Trophoblast cell (in vitro differentiated cells and primary cell): Measurements from ENCODE around the gene NPLOC4.

ENCODE experiments used
- DNase-seq, 2 donors: peaks; one replicate each; pipeline ENCODE4 v3.0.0-alpha.2; 2016
- H2AFZ ChIP-seq: 2 replicates; pipeline ENCODE4 v1.6.1; 2013; ENCODE audit warnings: low read length, moderate library complexity, mild to moderate bottlenecking; ENCODE audit not compliant: insufficient read depth, poor library complexity
- H2AK5ac ChIP-seq: 2 replicates; pipeline ENCODE4 v1.6.1; 2013; ENCODE audit warnings: mild to moderate bottlenecking, low read length
- H2BK120ac ChIP-seq: 2 replicates; pipeline ENCODE4 v1.6.1; 2013; ENCODE audit warnings: low read length, mild to moderate bottlenecking, moderate library complexity; ENCODE audit not compliant: insufficient read depth, poor library complexity
- H2BK12ac ChIP-seq: 2 replicates; pipeline ENCODE4 v1.6.1; 2013; ENCODE audit warnings: mild to moderate bottlenecking, low read length, moderate library complexity
- H2BK5ac ChIP-seq: 2 replicates; pipeline ENCODE4 v1.6.1; 2013; ENCODE audit warnings: low read length, low read depth, moderate library complexity, mild to moderate bottlenecking; ENCODE audit not compliant: poor library complexity
- H3K14ac ChIP-seq: 2 replicates; pipeline ENCODE4 v1.6.1; 2013; ENCODE audit warnings: mild to moderate bottlenecking, low read length
- H3K18ac ChIP-seq: 2 replicates; pipeline ENCODE4 v1.6.1; 2013; ENCODE audit warnings: mild to moderate bottlenecking, low read length
- H3K23ac ChIP-seq: 2 replicates; pipeline ENCODE4 v1.6.1; 2013; ENCODE audit warnings: low read length
- H3K27ac ChIP-seq: 2 replicates; pipeline ENCODE4 v1.5.1; 2013; ENCODE audit warnings: low read depth, mild to moderate bottlenecking, inconsistent platforms, low read length, moderate library complexity
- H3K27me3 ChIP-seq: 2 replicates; pipeline ENCODE4 v1.6.1; 2013; ENCODE audit warnings: inconsistent platforms, mild to moderate bottlenecking, low read length, moderate library complexity; ENCODE audit not compliant: insufficient read depth
- H3K36me3 ChIP-seq, 2 experiments: 1 replicate in 1 of 2; 2 replicates in 1 of 2; pipeline ENCODE4 v1.6.1; 2013; ENCODE audit warnings: low read length in 2 of 2, mild to moderate bottlenecking in 2 of 2, moderate library complexity in 1 of 2; ENCODE audit not compliant: insufficient read depth in 2 of 2, control insufficient read depth in 1 of 2
- H3K4ac ChIP-seq: 2 replicates; pipeline ENCODE4 v1.6.1; 2013; ENCODE audit warnings: low read depth, mild to moderate bottlenecking, low read length, moderate library complexity
- H3K4me1 ChIP-seq, 2 experiments: 1 replicate in 1 of 2; 2 replicates in 1 of 2; pipeline ENCODE4 v1.6.1; 2013; ENCODE audit warnings: low read length in 2 of 2, mild to moderate bottlenecking in 2 of 2, moderate library complexity in 1 of 2; ENCODE audit not compliant: insufficient read depth in 2 of 2, control insufficient read depth in 1 of 2
- H3K4me2 ChIP-seq: 2 replicates; pipeline ENCODE4 v1.6.1; 2013; ENCODE audit warnings: inconsistent platforms, mild to moderate bottlenecking, low read length, moderate library complexity
- H3K4me3 ChIP-seq: 2 replicates; pipeline ENCODE4 v1.5.1; 2013; ENCODE audit warnings: mild to moderate bottlenecking, low read depth, low read length, inconsistent platforms
- H3K79me1 ChIP-seq: one replicate; pipeline ENCODE4 v1.6.1; 2013; ENCODE audit warnings: low read length
- H3K79me2 ChIP-seq: 2 replicates; pipeline ENCODE4 v1.6.1; 2013; ENCODE audit warnings: low read length, mild to moderate bottlenecking; ENCODE audit not compliant: control insufficient read depth, insufficient read depth, poor library complexity
- H3K9ac ChIP-seq: 2 replicates; pipeline ENCODE4 v1.6.1; 2013; ENCODE audit warnings: mild to moderate bottlenecking, low read length
- H3K9me3 ChIP-seq: 2 replicates; pipeline ENCODE4 v1.6.1; 2013; ENCODE audit warnings: low read depth, mild to moderate bottlenecking, control low read depth, inconsistent platforms, low read length; ENCODE audit not compliant: insufficient read depth
- H4K12ac ChIP-seq: 2 replicates; pipeline ENCODE4 v1.6.1; 2013; ENCODE audit warnings: low read depth, mild to moderate bottlenecking, low read length, moderate library complexity
- H4K8ac ChIP-seq: 2 replicates; pipeline ENCODE4 v1.6.1; 2013; ENCODE audit warnings: low read depth, mild to moderate bottlenecking, low read length, moderate library complexity
- H4K91ac ChIP-seq: one replicate; pipeline ENCODE4 v1.6.1; 2013; ENCODE audit warnings: low read depth, mild to moderate bottlenecking, low read length, moderate library complexity
- WGBS: extraction: QIAGEN DNeasy Blood & Tissue Kit; methylation state at CpG from one replicate; pipeline ENCODE4 v1.1.7; 2013; ENCODE audit warnings: missing lambda C conversion rate; ENCODE audit not compliant: insufficient read length, insufficient coverage; ENCODE audit errors: extremely low coverage; 5-methylcytosine and 5-hydroxymethylcytosine counted together

NPLOC4 gene

DNA sequence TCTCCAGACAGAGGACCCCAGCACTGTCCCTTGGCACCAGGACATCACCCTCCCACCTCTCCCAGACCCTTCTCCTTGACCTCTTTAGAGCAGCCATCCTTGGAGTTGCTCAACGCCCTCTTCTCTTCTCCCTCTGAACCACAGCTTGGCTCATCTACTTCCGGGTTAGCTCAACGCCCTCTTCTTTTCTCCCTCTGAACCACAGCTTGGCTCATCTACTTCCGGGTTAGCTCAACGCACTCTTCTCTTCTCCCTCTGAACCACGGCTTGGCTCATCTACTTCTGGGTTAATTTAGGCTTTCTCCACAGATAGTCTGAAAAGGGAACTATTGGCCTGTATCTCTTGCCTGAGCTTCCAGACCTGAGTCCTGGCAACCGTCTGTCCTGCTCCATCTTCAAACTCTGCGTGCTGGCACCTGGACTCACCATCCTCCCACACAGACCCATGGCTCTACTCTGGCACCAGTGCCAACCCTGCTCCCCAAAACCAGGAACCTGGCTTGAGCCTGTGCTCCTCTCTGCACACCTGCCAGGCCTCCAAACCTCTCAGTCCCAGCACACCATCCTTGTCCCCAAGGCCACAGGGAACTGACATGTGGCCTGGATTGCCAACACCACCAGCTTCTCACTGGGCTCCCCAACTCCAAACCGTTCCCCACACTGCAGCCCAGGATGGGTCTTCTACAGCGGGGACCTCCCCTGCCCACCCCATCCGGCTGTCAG, 59.5 kb downstream of the NPLOC4 start:
- Histone ChIP-seq H2BK5ac (peak overlapping the region; percentile 25), H3K4me2 (peak overlapping the region; percentile 8), H2BK120ac (peak overlapping the region; percentile 34), H3K23ac (no peak overlapping the region), H3K4ac (peak overlapping the region; percentile 15), H3K4me1 (peaks cover 27 to 44% of the 10 kb centered on the region in 2 experiments), H3K18ac (peak overlapping the region; percentile 74), H3K27me3 (no peaks in the 10 kb centered on the region), H3K27ac (peak overlapping the region; percentile 50), H3K14ac (peak overlapping the region; percentile 23), H3K36me3 (peaks cover 45 to 60% of the 10 kb centered on the region in 2 experiments), H3K9me3 (peaks cover 3% of the 10 kb centered on the region), H3K79me2 (peaks cover 5% of the 10 kb centered on the region), H2BK12ac (peak overlapping the region; percentile 55), H3K4me3 (no peak overlapping the region), H3K79me1 (peaks cover 12% of the 10 kb centered on the region), H3K9ac (no peak overlapping the region), H2AK5ac (peak overlapping the region; percentile 76), H4K8ac (peak overlapping the region; percentile 40), H2AFZ (no peak overlapping the region), H4K91ac (peak overlapping the region; percentile 81), H4K12ac (no peak overlapping the region)
- no CpG with 5 or more reads among the region's 11 CpGs for WGBS
- DNase-seq = no peak

DNA sequence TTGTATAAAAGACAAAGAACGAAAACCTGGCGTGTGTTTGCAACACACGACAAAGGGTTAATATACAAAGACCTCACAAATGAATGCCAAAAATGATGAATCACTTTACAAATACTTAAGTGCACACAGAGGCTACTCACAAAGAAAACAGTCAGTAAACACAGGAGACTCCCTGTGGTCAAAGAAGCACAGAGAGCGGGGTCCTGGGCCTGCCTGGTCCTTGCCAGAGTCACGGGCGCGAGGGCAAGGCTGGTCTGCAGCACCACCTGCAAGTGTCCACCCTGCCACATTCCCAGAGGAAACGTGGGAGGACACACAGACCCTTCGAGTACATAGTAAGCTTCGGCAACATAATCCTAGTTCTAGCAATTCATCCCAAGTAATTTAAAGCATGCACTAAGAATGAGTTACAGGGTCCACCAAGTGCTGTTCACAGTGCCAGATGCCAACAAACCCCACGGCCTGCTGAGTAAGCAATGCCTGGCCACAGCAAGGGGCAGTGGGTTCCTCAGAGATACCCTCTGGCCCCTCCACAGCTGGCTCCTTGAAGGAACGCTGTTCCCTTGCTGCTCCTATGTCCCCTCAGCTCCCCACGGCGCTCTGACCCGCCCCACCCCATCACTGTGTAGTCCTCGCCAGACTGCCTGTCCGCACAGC, 60.2 kb downstream of the NPLOC4 start:
- H3K9me3 ChIP-seq = peaks cover 3% of the 10 kb centered on the region
- H4K8ac ChIP-seq = peak overlapping the region; percentile 5
- peak overlapping the region; percentile 23 for H3K14ac ChIP-seq
- H2BK12ac ChIP-seq = peak overlapping the region; percentile 55
- no CpG with 5 or more reads among the region's 17 CpGs for WGBS
- peaks cover 41 to 57% of the 10 kb centered on the region in 2 experiments for H3K36me3 ChIP-seq
- peak overlapping the region; percentile 50 for H3K27ac ChIP-seq
- no peak overlapping the region for H4K12ac ChIP-seq
- peak overlapping the region; percentile 67 for H2AK5ac ChIP-seq
- H3K4me3 ChIP-seq = no peak overlapping the region
- no peak overlapping the region for H3K23ac ChIP-seq
- peak overlapping the region; percentile 74 for H3K18ac ChIP-seq
- peaks cover 27 to 44% of the 10 kb centered on the region in 2 experiments for H3K4me1 ChIP-seq
- no peak overlapping the region for H3K9ac ChIP-seq
- H3K27me3 ChIP-seq = no peaks in the 10 kb centered on the region
- peak overlapping the region; percentile 15 for H3K4me2 ChIP-seq
- DNase-seq = peak in 1 of 2 donors; percentile 55
- peak overlapping the region; percentile 9 for H2BK120ac ChIP-seq
- peaks cover 5% of the 10 kb centered on the region for H3K79me2 ChIP-seq
- peak overlapping the region; percentile 81 for H4K91ac ChIP-seq
- peak overlapping the region; percentile 4 for H3K4ac ChIP-seq
- peaks cover 12% of the 10 kb centered on the region for H3K79me1 ChIP-seq
- H2BK5ac ChIP-seq = peak overlapping the region; percentile 25
- no peak overlapping the region for H2AFZ ChIP-seq

- H3K27me3 ChIP-seq = no peaks in the 10 kb centered on the region
- H3K79me1 ChIP-seq = peaks cover 12% of the 10 kb centered on the region
- H3K4ac ChIP-seq = no peak overlapping the region
- peaks cover 5% of the 10 kb centered on the region for H3K79me2 ChIP-seq
- H2BK12ac ChIP-seq = no peak overlapping the region
- H4K91ac ChIP-seq = no peak overlapping the region
- WGBS = no CpG with 5 or more reads among the region's 3 CpGs
- H3K14ac ChIP-seq = no peak overlapping the region
- no peak overlapping the region for H2AK5ac ChIP-seq
- no peak overlapping the region for H4K12ac ChIP-seq
- H3K18ac ChIP-seq = no peak overlapping the region
- H3K4me2 ChIP-seq = no peak overlapping the region
- no peak for DNase-seq
- no peak overlapping the region for H4K8ac ChIP-seq
- H2BK120ac ChIP-seq = no peak overlapping the region
- H2AFZ ChIP-seq = no peak overlapping the region
- H3K9me3 ChIP-seq = peaks cover 3% of the 10 kb centered on the region
- H2BK5ac ChIP-seq = no peak overlapping the region
- H3K27ac ChIP-seq = no peak overlapping the region
- no peak overlapping the region for H3K23ac ChIP-seq
- peaks cover 27 to 44% of the 10 kb centered on the region in 2 experiments for H3K4me1 ChIP-seq
- peaks cover 45 to 59% of the 10 kb centered on the region in 2 experiments for H3K36me3 ChIP-seq
- H3K4me3 ChIP-seq = no peak overlapping the region
- H3K9ac ChIP-seq = no peak overlapping the region
Observed at GRCh38 chr17:81575836-81576235, 61.1 kb downstream of the NPLOC4 start.

- H4K91ac ChIP-seq = no peak overlapping the region
- H3K36me3 ChIP-seq = peaks cover 46 to 63% of the 10 kb centered on the region in 2 experiments
- no peak overlapping the region for H3K4ac ChIP-seq
- H2BK120ac ChIP-seq = no peak overlapping the region
- H3K9me3 ChIP-seq = peaks cover 3% of the 10 kb centered on the region
- no peak for DNase-seq
- no peak overlapping the region for H3K23ac ChIP-seq
- H2BK12ac ChIP-seq = no peak overlapping the region
- H2AK5ac ChIP-seq = no peak overlapping the region
- no peak overlapping the region for H3K14ac ChIP-seq
- H3K79me1 ChIP-seq = peaks cover 12% of the 10 kb centered on the region
- no peak overlapping the region for H4K8ac ChIP-seq
- H2AFZ ChIP-seq = no peak overlapping the region
- H4K12ac ChIP-seq = no peak overlapping the region
- no peak overlapping the region for H3K27ac ChIP-seq
- no peaks in the 10 kb centered on the region for H3K27me3 ChIP-seq
- no peak overlapping the region for H3K4me3 ChIP-seq
- WGBS = no CpG with 5 or more reads among the region's 8 CpGs
- peaks cover 5% of the 10 kb centered on the region for H3K79me2 ChIP-seq
- H3K18ac ChIP-seq = no peak overlapping the region
- H3K4me1 ChIP-seq = peaks cover 27 to 38% of the 10 kb centered on the region in 2 experiments
- no peak overlapping the region for H3K4me2 ChIP-seq
- H2BK5ac ChIP-seq = peak overlapping the region; percentile 21
- H3K9ac ChIP-seq = no peak overlapping the region
Observed at GRCh38 chr17:81574643-81574956, 62.3 kb downstream of the NPLOC4 start.
